Measurements from ENCODE around the gene ATXN7L1. TPM values are rescaled to one million over a fixed set of nuclear protein-coding genes. Genes with fewer than 3 reads are reported as not detected.
A peak's percentile ranks its signal among the peaks of the same experiment; 100 is the strongest.

The ATXN7L1 gene
- total RNA-seq, 1 donor from 2014 or later, result 12.9 TPM

GRCh38 chr7:105651798-105652197 lies 224.6 kb downstream of the ATXN7L1 start:
- Histone ChIP-seq H3K4me3 (no peak overlapping the region), H3K27me3 (no peaks in the 10 kb centered on the region), H3K36me3 (no peaks in the 10 kb centered on the region), H3K27ac (no peak overlapping the region), H3K9me3 (no peaks in the 10 kb centered on the region), H3K4me1 (peaks cover 27% of the 10 kb centered on the region)
- no peak for TF ChIP-seq CTCF (IDR thresholded peaks at IDR 0.05)
- ATAC-seq (no peak), DNase-seq (no peak)
- intact Hi-C loops (cut with DNase I), result loop anchor here (10.0 kb wide), 2 partner anchors 353 to 393 kb away; no protein-coding TSS in a partner anchor

GRCh38 chr7:105650382-105650970 lies 225.9 kb downstream of the ATXN7L1 start:
- TF ChIP-seq CTCF (IDR thresholded peaks at IDR 0.05), result no peak
- H3K9me3 ChIP-seq, result no peaks in the 10 kb centered on the region
- intact Hi-C loops (cut with DNase I), result loop anchor here (10.0 kb wide), 2 partner anchors 354 to 394 kb away; no protein-coding TSS in a partner anchor
- no peak overlapping the region for H3K4me3 ChIP-seq
- no peak overlapping the region for H3K27ac ChIP-seq
- H3K4me1 ChIP-seq, result peaks cover 13% of the 10 kb centered on the region
- no peaks in the 10 kb centered on the region for H3K36me3 ChIP-seq
- no peak for ATAC-seq
- peak; percentile 34 for DNase-seq
- H3K27me3 ChIP-seq, result no peaks in the 10 kb centered on the region

- H3K27ac ChIP-seq, result no peak overlapping the region
- intact Hi-C loops (cut with DNase I), result loop anchor here (10.0 kb wide), 3 partner anchors 105 to 395 kb away; no protein-coding TSS in a partner anchor
- no peak for TF ChIP-seq CTCF (IDR thresholded peaks at IDR 0.05)
Observed at GRCh38 chr7:105649727-105650381, 226.5 kb downstream of the ATXN7L1 start.

GRCh38 chr7:105648561-105649401 lies 227.6 kb downstream of the ATXN7L1 start:
- Histone ChIP-seq H3K36me3 (no peaks in the 10 kb centered on the region), H3K27me3 (no peaks in the 10 kb centered on the region), H3K4me3 (no peak overlapping the region), H3K9me3 (no peaks in the 10 kb centered on the region), H3K27ac (no peak overlapping the region), H3K4me1 (peaks cover 9% of the 10 kb centered on the region)
- peak; percentile 8 for ATAC-seq
- intact Hi-C loops (cut with DNase I), result loop anchor here (10.0 kb wide), 1 partner anchor 106 kb away; no protein-coding TSS in a partner anchor
- DNase-seq, result peak; percentile 48
- no peak for TF ChIP-seq CTCF (IDR thresholded peaks at IDR 0.05)

More at GRCh38 chr7:105649727-105650381, 226.5 kb downstream of the ATXN7L1 start:
- DNase-seq (no peak), ATAC-seq (no peak)
- Histone ChIP-seq H3K9me3 (no peaks in the 10 kb centered on the region), H3K27me3 (no peaks in the 10 kb centered on the region), H3K36me3 (no peaks in the 10 kb centered on the region), H3K4me3 (no peak overlapping the region), H3K4me1 (peaks cover 9% of the 10 kb centered on the region)

- H3K36me3 ChIP-seq, result peaks cover 2% of the 10 kb centered on the region
- H3K4me3 ChIP-seq, result no peak overlapping the region
- no peak for TF ChIP-seq CTCF (IDR thresholded peaks at IDR 0.05)
- no peaks in the 10 kb centered on the region for H3K9me3 ChIP-seq
- intact Hi-C loops (cut with DNase I), result loop anchor here (10.0 kb wide), 1 partner anchor 107 kb away; no protein-coding TSS in a partner anchor
- ATAC-seq (no peak), DNase-seq (no peak)
- no peaks in the 10 kb centered on the region for H3K27me3 ChIP-seq
- H3K27ac ChIP-seq, result no peak overlapping the region
- H3K4me1 ChIP-seq, result peaks cover 9% of the 10 kb centered on the region
Observed at GRCh38 chr7:105647591-105647990, 228.8 kb downstream of the ATXN7L1 start.

Data from upper lobe of right lung (tissue), 1 donor.